Astrocyte (in vitro differentiated cells and primary cell): ENCODE results near the gene ROBO2. TPM values are rescaled to one million over a fixed set of nuclear protein-coding genes. Genes with fewer than 3 reads are reported as not detected.

Source experiments
- DNase-seq: peaks from one replicate; pipeline ENCODE4 v3.0.0-alpha.2; 2010; ENCODE audit warnings: low read depth
- FAIRE-seq: peaks from 2 replicates; lab custom pipeline; 2011; peaks lifted over from hg19 to GRCh38; lab: Jason Lieb, UNC
- H2AFZ ChIP-seq: 2 replicates; pipeline ENCODE4 v1.6.0; 2012; ENCODE audit warnings: low read depth, low read length, inconsistent platforms
- H3K27ac ChIP-seq: 2 replicates; pipeline ENCODE4 v1.5.1; 2011; ENCODE audit warnings: low read depth, low read length, inconsistent platforms
- H3K27me3 ChIP-seq: 2 replicates; pipeline ENCODE4 v1.6.0; 2011; ENCODE audit warnings: low read length, inconsistent platforms; ENCODE audit not compliant: insufficient read depth
- H3K36me3 ChIP-seq: 2 replicates; pipeline ENCODE4 v1.5.1; 2011; ENCODE audit warnings: low read length, inconsistent platforms; ENCODE audit not compliant: insufficient read depth
- H3K4me1 ChIP-seq: 2 replicates; pipeline ENCODE4 v1.5.1; 2011; ENCODE audit warnings: low read length, inconsistent platforms; ENCODE audit not compliant: insufficient read depth
- H3K4me2 ChIP-seq: 2 replicates; pipeline ENCODE4 v1.6.0; 2012; ENCODE audit warnings: low read length, inconsistent platforms
- H3K4me3 ChIP-seq: 2 replicates; pipeline ENCODE4 v1.5.1; 2011; ENCODE audit warnings: low read depth, mild to moderate bottlenecking, low read length, inconsistent platforms; ENCODE audit not compliant: insufficient read depth
- H3K79me2 ChIP-seq: 2 replicates; pipeline ENCODE4 v1.6.0; 2012; ENCODE audit warnings: mild to moderate bottlenecking, low read length, inconsistent platforms; ENCODE audit not compliant: insufficient read depth
- H3K9ac ChIP-seq: 2 replicates; pipeline ENCODE4 v1.6.0; 2012; ENCODE audit warnings: mild to moderate bottlenecking, low read length, inconsistent platforms
- H3K9me3 ChIP-seq: 2 replicates; pipeline ENCODE4 v1.5.1; 2012; ENCODE audit warnings: low read depth, mild to moderate bottlenecking, low read length, inconsistent platforms; ENCODE audit not compliant: insufficient read depth
- H4K20me1 ChIP-seq: 2 replicates; pipeline ENCODE4 v1.6.0; 2012; ENCODE audit warnings: low read length, inconsistent platforms; ENCODE audit not compliant: insufficient read depth
- H3K27ac Mint-ChIP-seq: one replicate; pipeline ENCODE4 v1.8.0; 2021; ENCODE audit warnings: mild to moderate bottlenecking, mixed read lengths; ENCODE audit not compliant: unreplicated experiment
- H3K27me3 Mint-ChIP-seq: one replicate; pipeline ENCODE4 v1.8.0; 2021; ENCODE audit warnings: low read depth, mixed read lengths; ENCODE audit not compliant: unreplicated experiment
- H3K36me3 Mint-ChIP-seq: one replicate; pipeline ENCODE4 v1.8.0; 2021; ENCODE audit warnings: low read depth, mixed read lengths; ENCODE audit not compliant: unreplicated experiment
- H3K4me1 Mint-ChIP-seq: one replicate; pipeline ENCODE4 v1.8.0; 2021; ENCODE audit warnings: low read depth, mixed read lengths; ENCODE audit not compliant: unreplicated experiment
- H3K4me3 Mint-ChIP-seq: one replicate; pipeline ENCODE4 v1.8.0; 2021; ENCODE audit warnings: mild to moderate bottlenecking, moderate library complexity, mixed read lengths; ENCODE audit not compliant: unreplicated experiment
- H3K9me3 Mint-ChIP-seq: one replicate; pipeline ENCODE4 v1.8.0; 2021; ENCODE audit warnings: mild to moderate bottlenecking, mixed read lengths; ENCODE audit not compliant: unreplicated experiment
- EZH2 ChIP-seq: IDR thresholded peaks from 2 replicates; pipeline ENCODE4 v1.6.1; 2012; ENCODE audit warnings: mild to moderate bottlenecking, low read length, inconsistent platforms; ENCODE audit not compliant: insufficient read depth
- total RNA-seq: library from RNA; stranded (reverse); gene quantifications from 2 replicates; pipeline ENCODE4 v1.2.1, GENCODE V29; 2021
- TF ChIP-seq, protein P1 (sequence below): IDR thresholded peaks from 2 replicates; pipeline ENCODE4 v1.5.1; 2011; ENCODE audit warnings: low read depth, mild to moderate bottlenecking, inconsistent platforms, low read length, moderate library complexity; ENCODE audit not compliant: insufficient read depth

The ROBO2 gene
- total RNA-seq, 1 donor from 2014 or later = 1.4 TPM

DNA sequence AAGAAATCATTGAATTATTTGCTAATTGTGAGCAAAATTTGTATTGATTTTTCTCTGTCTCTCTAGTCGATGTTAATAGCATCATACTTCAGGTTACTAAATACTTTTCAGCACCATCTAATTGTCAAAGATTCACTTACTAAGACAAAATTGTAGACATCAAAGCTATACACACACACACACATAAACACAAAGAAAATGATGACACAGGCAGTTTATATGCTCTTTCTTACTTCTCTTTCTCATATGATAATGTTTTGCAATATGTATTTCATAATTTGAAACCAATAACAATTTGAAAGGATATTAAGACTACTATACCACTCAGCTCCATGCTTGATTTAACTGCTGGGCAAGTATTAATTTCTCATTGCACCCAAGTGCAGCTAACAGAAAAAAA is 406.2 kb downstream of the ROBO2 start:
- no peak overlapping the region for H3K4me3 ChIP-seq
- DNase-seq (no peak), FAIRE-seq (no peak)
- H3K27ac Mint-ChIP-seq = no peak overlapping the region
- no peaks in the 10 kb centered on the region for H3K9me3 Mint-ChIP-seq
- H4K20me1 ChIP-seq = no peaks in the 10 kb centered on the region
- no peaks in the 10 kb centered on the region for H3K4me1 ChIP-seq
- H3K36me3 ChIP-seq = no peaks in the 10 kb centered on the region
- H3K9ac ChIP-seq = no peak overlapping the region
- no peaks in the 10 kb centered on the region for H3K36me3 Mint-ChIP-seq
- H3K27ac ChIP-seq = no peak overlapping the region
- H3K79me2 ChIP-seq = no peaks in the 10 kb centered on the region
- no peak overlapping the region for H3K4me3 Mint-ChIP-seq
- H3K9me3 ChIP-seq = no peaks in the 10 kb centered on the region
- no peak overlapping the region for H3K4me2 ChIP-seq
- TF ChIP-seq, protein P1, sequence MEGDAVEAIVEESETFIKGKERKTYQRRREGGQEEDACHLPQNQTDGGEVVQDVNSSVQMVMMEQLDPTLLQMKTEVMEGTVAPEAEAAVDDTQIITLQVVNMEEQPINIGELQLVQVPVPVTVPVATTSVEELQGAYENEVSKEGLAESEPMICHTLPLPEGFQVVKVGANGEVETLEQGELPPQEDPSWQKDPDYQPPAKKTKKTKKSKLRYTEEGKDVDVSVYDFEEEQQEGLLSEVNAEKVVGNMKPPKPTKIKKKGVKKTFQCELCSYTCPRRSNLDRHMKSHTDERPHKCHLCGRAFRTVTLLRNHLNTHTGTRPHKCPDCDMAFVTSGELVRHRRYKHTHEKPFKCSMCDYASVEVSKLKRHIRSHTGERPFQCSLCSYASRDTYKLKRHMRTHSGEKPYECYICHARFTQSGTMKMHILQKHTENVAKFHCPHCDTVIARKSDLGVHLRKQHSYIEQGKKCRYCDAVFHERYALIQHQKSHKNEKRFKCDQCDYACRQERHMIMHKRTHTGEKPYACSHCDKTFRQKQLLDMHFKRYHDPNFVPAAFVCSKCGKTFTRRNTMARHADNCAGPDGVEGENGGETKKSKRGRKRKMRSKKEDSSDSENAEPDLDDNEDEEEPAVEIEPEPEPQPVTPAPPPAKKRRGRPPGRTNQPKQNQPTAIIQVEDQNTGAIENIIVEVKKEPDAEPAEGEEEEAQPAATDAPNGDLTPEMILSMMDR = no peak
- no peak for TF ChIP-seq EZH2
- H3K27me3 ChIP-seq = no peaks in the 10 kb centered on the region
- H3K27me3 Mint-ChIP-seq = no peaks in the 10 kb centered on the region
- no peaks in the 10 kb centered on the region for H3K4me1 Mint-ChIP-seq
- no peak overlapping the region for H2AFZ ChIP-seq

DNA sequence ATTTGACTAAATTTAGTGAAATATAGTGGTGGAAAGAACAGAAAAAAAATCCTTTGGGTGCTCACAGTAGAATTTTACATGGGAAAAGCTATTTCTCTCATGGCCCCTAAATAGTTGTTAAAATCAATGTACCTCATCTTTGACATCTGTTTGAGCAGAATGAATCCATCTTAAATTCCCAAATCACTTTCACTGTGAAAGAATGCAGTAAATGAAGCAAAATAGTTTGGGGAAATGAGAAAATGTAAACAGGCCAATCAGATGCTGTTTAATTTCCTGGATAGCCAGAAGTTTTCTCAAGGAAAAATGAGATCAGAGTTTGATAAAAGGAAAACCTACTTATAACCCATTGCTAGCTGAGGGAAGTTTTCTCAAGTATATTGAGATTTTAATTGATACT is 406.9 kb downstream of the ROBO2 start:
- no peak overlapping the region for H3K4me3 ChIP-seq
- no peak for DNase-seq
- no peak overlapping the region for H3K27ac ChIP-seq
- no peaks in the 10 kb centered on the region for H3K79me2 ChIP-seq
- H4K20me1 ChIP-seq = no peaks in the 10 kb centered on the region
- Mint-ChIP-seq H3K4me1 (no peaks in the 10 kb centered on the region), H3K36me3 (no peaks in the 10 kb centered on the region), H3K27ac (no peak overlapping the region), H3K9me3 (no peaks in the 10 kb centered on the region), H3K4me3 (no peak overlapping the region), H3K27me3 (no peaks in the 10 kb centered on the region)
- FAIRE-seq = no peak
- H3K27me3 ChIP-seq = no peaks in the 10 kb centered on the region
- no peak overlapping the region for H3K4me2 ChIP-seq
- no peaks in the 10 kb centered on the region for H3K4me1 ChIP-seq
- TF ChIP-seq, protein P1 = no peak
- TF ChIP-seq EZH2 = no peak
- no peak overlapping the region for H2AFZ ChIP-seq
- no peaks in the 10 kb centered on the region for H3K36me3 ChIP-seq
- no peak overlapping the region for H3K9ac ChIP-seq
- H3K9me3 ChIP-seq = no peaks in the 10 kb centered on the region

DNA sequence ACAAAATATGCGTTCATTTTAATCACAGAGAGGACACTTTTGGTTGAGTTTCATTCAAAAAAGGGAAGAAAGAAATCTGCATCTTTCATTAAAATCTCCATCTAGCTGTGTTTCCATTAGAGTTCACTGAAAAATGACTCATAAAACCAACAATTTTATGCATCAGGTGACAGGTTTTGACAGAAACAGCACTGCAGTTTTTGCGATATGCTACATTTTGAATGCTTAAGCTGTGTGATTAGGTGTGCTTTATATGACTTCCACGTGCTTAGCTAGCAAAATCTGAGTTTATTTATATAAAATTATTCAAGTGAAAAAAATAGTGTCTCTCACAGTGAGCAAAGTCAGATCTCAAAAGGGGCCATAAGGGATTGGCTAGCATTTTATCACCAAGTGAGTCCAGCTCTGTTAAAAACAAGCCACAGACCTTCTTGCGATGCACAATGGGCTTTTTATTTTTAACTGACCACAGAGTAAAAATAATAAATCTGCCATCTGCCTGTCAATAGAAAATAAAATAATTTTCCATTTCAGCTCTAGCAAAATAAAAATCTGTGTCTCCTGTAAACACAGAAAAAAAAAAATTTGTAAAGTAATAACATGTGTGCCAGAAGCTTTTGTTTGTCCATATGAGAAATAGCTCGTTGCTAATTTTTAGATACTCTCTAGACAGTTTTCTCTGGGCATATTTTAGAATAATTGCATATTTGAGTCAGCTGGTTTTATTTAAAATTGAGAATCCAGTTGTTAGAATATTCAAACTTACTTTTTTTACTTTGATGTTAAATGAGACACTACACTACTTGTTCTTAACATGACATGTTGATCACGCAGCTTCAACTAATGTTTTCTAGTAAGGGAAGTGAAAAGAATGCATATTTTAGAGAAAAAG is 409.8 kb downstream of the ROBO2 start:
- no peak overlapping the region for H3K4me3 Mint-ChIP-seq
- Histone ChIP-seq H4K20me1 (no peaks in the 10 kb centered on the region), H3K36me3 (no peaks in the 10 kb centered on the region), H3K4me1 (no peaks in the 10 kb centered on the region), H3K9me3 (no peaks in the 10 kb centered on the region), H2AFZ (no peak overlapping the region), H3K79me2 (no peaks in the 10 kb centered on the region), H3K4me3 (no peak overlapping the region), H3K4me2 (no peak overlapping the region), H3K27ac (no peak overlapping the region), H3K27me3 (no peaks in the 10 kb centered on the region), H3K9ac (no peak overlapping the region)
- no peak overlapping the region for H3K27ac Mint-ChIP-seq
- no peaks in the 10 kb centered on the region for H3K9me3 Mint-ChIP-seq
- no peak for TF ChIP-seq EZH2
- TF ChIP-seq, protein P1 = no peak
- DNase-seq (no peak), FAIRE-seq (no peak)
- no peaks in the 10 kb centered on the region for H3K36me3 Mint-ChIP-seq
- H3K27me3 Mint-ChIP-seq = no peaks in the 10 kb centered on the region
- H3K4me1 Mint-ChIP-seq = no peaks in the 10 kb centered on the region
